Erythroblast (primary cell): ENCODE measurements around the gene PTPRM.

Experiments
- GATA1 ChIP-seq: IDR thresholded peaks from 2 replicates; pipeline ENCODE4 v1.6.1; 2011; ENCODE audit warnings: low read depth, mild to moderate bottlenecking, control low read depth, low read length, moderate library complexity
- POLR2A ChIP-seq: IDR thresholded peaks from 2 replicates; pipeline ENCODE4 v1.6.1; 2011; ENCODE audit warnings: mild to moderate bottlenecking, low read length

GRCh38 chr18:7601246-7601615, 34.1 kb downstream of the PTPRM start:
- TF ChIP-seq POLR2A (no peak), GATA1 (no peak)
